Thyroid gland (tissue), 4 donors: ENCODE results near the gene ORC3. TPM values are rescaled to one million over a fixed set of nuclear protein-coding genes. Genes with fewer than 3 reads are reported as not detected.

Experiments
- DNase-seq, 2 donors: peaks; one replicate each; pipeline ENCODE4 v3.0.0-alpha.2; 2019
- H3K27ac ChIP-seq, 3 donors: fragments of 200-600 bp; sonication (generic); 1 replicate in 2 of 3; 2 replicates in 1 of 3; pipeline ENCODE4 v1.5.1; 2016 to 2019; ENCODE audit warnings: mild to moderate bottlenecking in 1 of 3, moderate library complexity in 1 of 3
- H3K27me3 ChIP-seq: fragments of 200-600 bp; sonication (generic); one replicate; pipeline ENCODE4 v1.5.1; 2019
- H3K36me3 ChIP-seq, 2 donors: fragments of 200-600 bp; sonication (generic); one replicate each; pipeline ENCODE4 v1.5.1; 2016 to 2019
- H3K4me1 ChIP-seq, 2 donors: fragments of 200-600 bp; sonication (generic); one replicate each; pipeline ENCODE4 v1.5.1; 2017 to 2019
- H3K4me3 ChIP-seq, 3 donors: fragments of 200-600 bp; sonication (generic); replicated peaks in 1 of 3; 1 replicate in 2 of 3; 2 replicates in 1 of 3; pipeline ENCODE4 v1.5.1; 2016; ENCODE audit warnings: mild to moderate bottlenecking in 1 of 3
- H3K9me3 ChIP-seq: fragments of 200-600 bp; sonication (generic); one replicate; pipeline ENCODE4 v1.5.1; 2017
- CTCF ChIP-seq, 6 experiments: fragments of 200-600 bp in 3 of 6; fragments of 450-650 bp in 3 of 6; sonication (generic) in 3 of 6; IDR thresholded peaks; one replicate each; pipeline ENCODE4 v1.5.1; 2016 to 2019; ENCODE audit warnings: antibody characterized with exemption in 6 of 6, mild to moderate bottlenecking in 2 of 6, inconsistent platforms in 1 of 6, moderate library complexity in 1 of 6
- POLR2A ChIP-seq, 2 donors: fragments of 450-650 bp; IDR thresholded peaks; one replicate each; pipeline ENCODE4 v1.6.1; 2017; ENCODE audit warnings: antibody characterized with exemption in 2 of 2, mild to moderate bottlenecking in 2 of 2, moderate library complexity in 1 of 2
- WGBS, 2 donors: methylation state at CpG; one replicate each; pipeline ENCODE4 v1.1.5; 2017; 5-methylcytosine and 5-hydroxymethylcytosine counted together
- intact Hi-C: fragments of 100-400 bp; cut with DNase I; formaldehyde crosslinking; loops from one replicate; pipeline ENCODE4 v1.15.1; 2023
- total RNA-seq, 4 donors: library from RNA; depleted of rRNA; stranded (reverse); fragments of >200 nt; gene quantifications; one replicate each; pipeline ENCODE4 v1.2.3, GENCODE V29; 2016

ORC3 gene
- total RNA-seq, 4 donors from 2014 or later: 18.3 to 33.6 (median 23.7) TPM

- intact Hi-C loops: no loop called here
- Histone ChIP-seq H3K9me3 (no peaks in the 10 kb centered on the region), H3K4me3 (no peak overlapping the region), H3K36me3 (peaks cover 3 to 11% of the 10 kb centered on the region in 2 donors), H3K27ac (no peak overlapping the region), H3K4me1 (no peaks in the 10 kb centered on the region), H3K27me3 (no peaks in the 10 kb centered on the region)
- TF ChIP-seq POLR2A (IDR thresholded peaks at IDR 0.05): no peak
- TF ChIP-seq CTCF (IDR thresholded peaks at IDR 0.05): no peak
- DNase-seq: no peak
These were observed 31.5 kb upstream of the ORC3 start for GRCh38 chr6:87558446-87558845.

DNA sequence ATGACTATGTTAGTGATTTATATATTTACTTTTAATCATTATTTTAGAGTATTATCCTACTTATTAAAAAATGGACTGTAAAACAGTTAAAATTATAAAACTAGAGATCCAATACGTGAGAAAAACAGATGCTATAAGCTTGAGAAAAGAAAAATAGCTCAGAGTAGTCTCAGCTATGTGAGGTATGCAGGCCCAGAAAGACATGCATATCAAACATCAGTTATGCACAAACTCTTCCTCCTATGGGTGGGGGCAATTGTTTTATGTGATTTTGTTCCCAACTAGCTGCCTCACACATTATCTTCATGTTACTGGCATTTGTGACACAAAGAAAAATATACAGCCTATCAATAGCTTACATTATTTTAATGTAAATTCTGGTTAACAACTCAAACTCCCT is 28.9 kb upstream of the ORC3 start:
- peaks cover 0 to 3% of the 10 kb centered on the region in 2 donors for H3K4me1 ChIP-seq
- H3K36me3 ChIP-seq: peaks cover 3 to 9% of the 10 kb centered on the region in 2 donors
- TF ChIP-seq POLR2A (IDR thresholded peaks at IDR 0.05) (no peak), CTCF (IDR thresholded peaks at IDR 0.05) (no peak)
- intact Hi-C loops: no loop called here
- 91 to 95% methylated on average over 1 of the region's 1 CpG for WGBS, 2 donors
- H3K9me3 ChIP-seq: no peaks in the 10 kb centered on the region
- no peak overlapping the region for H3K4me3 ChIP-seq
- H3K27me3 ChIP-seq: no peaks in the 10 kb centered on the region
- DNase-seq: no peak
- no peak overlapping the region for H3K27ac ChIP-seq

GRCh38 chr6:87572021-87572420 is 17.9 kb upstream of the ORC3 start:
- 84 to 86% methylated on average over 4 of the region's 4 CpGs for WGBS, 2 donors
- intact Hi-C loops: no loop called here
- no peaks in the 10 kb centered on the region for H3K36me3 ChIP-seq
- no peaks in the 10 kb centered on the region for H3K9me3 ChIP-seq
- no peak overlapping the region for H3K4me3 ChIP-seq
- no peak overlapping the region for H3K27ac ChIP-seq
- peaks cover 8 to 11% of the 10 kb centered on the region in 2 donors for H3K4me1 ChIP-seq
- no peaks in the 10 kb centered on the region for H3K27me3 ChIP-seq
- TF ChIP-seq POLR2A (IDR thresholded peaks at IDR 0.05) (no peak), CTCF (IDR thresholded peaks at IDR 0.05) (no peak)
- no peak for DNase-seq

DNA sequence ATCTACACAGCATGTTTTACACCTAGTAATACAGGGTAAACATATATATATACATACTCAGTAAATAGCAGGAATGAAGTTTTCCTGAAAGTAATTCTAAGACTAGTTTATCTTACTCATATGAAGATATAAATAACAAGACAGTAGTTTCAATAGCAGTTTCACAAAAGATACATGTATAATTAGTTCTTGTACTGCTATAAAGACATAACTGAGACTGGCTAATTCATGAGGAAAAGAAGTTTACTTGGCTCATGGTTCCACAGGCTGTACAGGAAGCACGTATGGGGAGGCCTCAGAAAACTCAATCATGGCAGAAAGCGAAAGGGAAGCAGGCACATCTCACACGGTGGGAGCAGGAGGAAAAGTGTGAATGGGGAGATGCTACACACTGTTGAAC is 17.1 kb upstream of the ORC3 start:
- no peak for DNase-seq
- no peak overlapping the region for H3K27ac ChIP-seq
- H3K36me3 ChIP-seq: no peaks in the 10 kb centered on the region
- 91 to 95% methylated on average over 3 of the region's 3 CpGs for WGBS, 2 donors
- no peaks in the 10 kb centered on the region for H3K27me3 ChIP-seq
- intact Hi-C loops: no loop called here
- no peak overlapping the region for H3K4me3 ChIP-seq
- no peaks in the 10 kb centered on the region for H3K9me3 ChIP-seq
- TF ChIP-seq CTCF (IDR thresholded peaks at IDR 0.05) (no peak), POLR2A (IDR thresholded peaks at IDR 0.05) (no peak)
- peaks cover 8 to 11% of the 10 kb centered on the region in 2 donors for H3K4me1 ChIP-seq

GRCh38 chr6:87573307-87574024 is 16.5 kb upstream of the ORC3 start:
- no peaks in the 10 kb centered on the region for H3K9me3 ChIP-seq
- no peak overlapping the region for H3K27ac ChIP-seq
- no peaks in the 10 kb centered on the region for H3K27me3 ChIP-seq
- H3K36me3 ChIP-seq: no peaks in the 10 kb centered on the region
- H3K4me3 ChIP-seq: no peak overlapping the region
- intact Hi-C loops: no loop called here
- TF ChIP-seq POLR2A (IDR thresholded peaks at IDR 0.05): no peak
- no peak for TF ChIP-seq CTCF (IDR thresholded peaks at IDR 0.05)
- no peak for DNase-seq
- 92% methylated on average over 5 of the region's 5 CpGs for WGBS, 2 donors
- peaks cover 8 to 11% of the 10 kb centered on the region in 2 donors for H3K4me1 ChIP-seq
